Mesenchymal stem cell (in vitro differentiated cells and primary cell): ENCODE measurements around the gene UBAC2.
A peak's percentile ranks its signal among the peaks of the same experiment; 100 is the strongest.

ENCODE experiments used
- DNase-seq: peaks from one replicate; pipeline ENCODE4 v3.0.0-alpha.2; 2013
- H2AFZ ChIP-seq: one replicate; pipeline ENCODE4 v1.6.1; 2013; ENCODE audit warnings: low read depth, mild to moderate bottlenecking, control low read depth, inconsistent platforms, low read length, moderate library complexity
- H2AK5ac ChIP-seq: 2 replicates; pipeline ENCODE4 v1.6.1; 2013; ENCODE audit warnings: low read length, moderate library complexity, mild to moderate bottlenecking, inconsistent platforms; ENCODE audit not compliant: severe bottlenecking
- H2BK120ac ChIP-seq: one replicate; pipeline ENCODE4 v1.6.1; 2013; ENCODE audit warnings: low read depth, mild to moderate bottlenecking, inconsistent platforms, low read length, moderate library complexity
- H2BK12ac ChIP-seq, 2 experiments: one replicate each; pipeline ENCODE4 v1.6.1; 2013; ENCODE audit warnings: inconsistent platforms in 2 of 2, low read length in 2 of 2, mild to moderate bottlenecking in 2 of 2, moderate library complexity in 2 of 2, control low read depth in 1 of 2
- H2BK15ac ChIP-seq: one replicate; pipeline ENCODE4 v1.6.1; 2013; ENCODE audit warnings: mild to moderate bottlenecking, low read depth, inconsistent platforms; ENCODE audit not compliant: poor library complexity, severe bottlenecking
- H2BK5ac ChIP-seq: 2 replicates; pipeline ENCODE4 v1.6.1; 2013; ENCODE audit warnings: low read depth, mild to moderate bottlenecking, low read length, control low read depth, inconsistent platforms; ENCODE audit not compliant: poor library complexity, severe bottlenecking
- H3K14ac ChIP-seq, 2 experiments: one replicate each; pipeline ENCODE4 v1.6.1; 2013; ENCODE audit warnings: inconsistent platforms in 2 of 2, low read length in 2 of 2, control low read depth in 1 of 2, mild to moderate bottlenecking in 1 of 2, moderate library complexity in 1 of 2
- H3K18ac ChIP-seq, 2 experiments: one replicate each; pipeline ENCODE4 v1.6.1; 2013; ENCODE audit warnings: inconsistent platforms in 2 of 2, low read length in 2 of 2, control low read depth in 1 of 2, low read depth in 1 of 2, mild to moderate bottlenecking in 1 of 2
- H3K23ac ChIP-seq, 2 experiments: one replicate each; pipeline ENCODE4 v1.6.1; 2013; ENCODE audit warnings: inconsistent platforms in 2 of 2, low read length in 2 of 2, mild to moderate bottlenecking in 2 of 2, moderate library complexity in 2 of 2, control low read depth in 1 of 2
- H3K27ac ChIP-seq: 2 replicates; pipeline ENCODE4 v1.5.1; 2013; ENCODE audit warnings: mild to moderate bottlenecking, moderate library complexity, low read length, control low read depth, inconsistent platforms; ENCODE audit not compliant: poor library complexity, severe bottlenecking
- H3K27me3 ChIP-seq, 2 experiments: 2 replicates each; pipeline versions ENCODE4 v1.6.1 to v1.7.0; 2013; ENCODE audit warnings: low read length in 2 of 2, mild to moderate bottlenecking in 2 of 2, moderate library complexity in 2 of 2, control low read depth in 1 of 2, inconsistent platforms in 1 of 2; ENCODE audit not compliant: control insufficient read depth in 1 of 2, insufficient read depth in 1 of 2
- H3K36me3 ChIP-seq, 2 experiments: 2 replicates each; pipeline versions ENCODE4 v1.6.1 to v1.7.0; 2013; ENCODE audit warnings: low read length in 2 of 2, control low read depth in 1 of 2, inconsistent platforms in 1 of 2, low read depth in 1 of 2, mild to moderate bottlenecking in 1 of 2; ENCODE audit not compliant: insufficient read depth in 2 of 2, control insufficient read depth in 1 of 2
- H3K4ac ChIP-seq, 2 experiments: one replicate each; pipeline ENCODE4 v1.6.1; 2013; ENCODE audit warnings: inconsistent platforms in 2 of 2, low read length in 2 of 2, mild to moderate bottlenecking in 2 of 2, moderate library complexity in 2 of 2, control low read depth in 1 of 2, low read depth in 1 of 2
- H3K4me1 ChIP-seq: 2 replicates; pipeline ENCODE4 v1.6.1; 2013; ENCODE audit warnings: low read depth, low read length, control low read depth; ENCODE audit not compliant: control insufficient read depth, insufficient read depth
- H3K4me2 ChIP-seq: 2 replicates; pipeline ENCODE4 v1.6.1; 2013; ENCODE audit warnings: low read length, mild to moderate bottlenecking, inconsistent platforms; ENCODE audit not compliant: poor library complexity, severe bottlenecking
- H3K4me3 ChIP-seq, 2 experiments: 2 replicates each; pipeline versions ENCODE4 v1.5.1 to v1.7.0; 2013; ENCODE audit warnings: low read length in 2 of 2, mild to moderate bottlenecking in 2 of 2, control low read depth in 1 of 2, low read depth in 1 of 2; ENCODE audit not compliant: insufficient read depth in 1 of 2
- H3K79me1 ChIP-seq: replicated peaks from 2 replicates; pipeline ENCODE4 v1.6.1; 2013; ENCODE audit warnings: mild to moderate bottlenecking, control low read depth, low read length, inconsistent platforms; ENCODE audit not compliant: poor library complexity, severe bottlenecking
- H3K9ac ChIP-seq: 2 replicates; pipeline ENCODE4 v1.7.0; 2013; ENCODE audit warnings: mild to moderate bottlenecking, low read length, moderate library complexity
- H3K9me3 ChIP-seq: 2 replicates; pipeline ENCODE4 v1.7.0; 2013; ENCODE audit warnings: mild to moderate bottlenecking, low read length; ENCODE audit not compliant: control insufficient read depth
- H4K8ac ChIP-seq: one replicate; pipeline ENCODE4 v1.6.1; 2013; ENCODE audit warnings: inconsistent platforms, mild to moderate bottlenecking, low read length, moderate library complexity
- H4K91ac ChIP-seq: one replicate; pipeline ENCODE4 v1.6.1; 2013; ENCODE audit warnings: mild to moderate bottlenecking, low read length, inconsistent platforms
- WGBS: methylation state at CpG from one replicate; pipeline ENCODE4 v1.1.7; 2013; ENCODE audit warnings: mixed read lengths; 5-methylcytosine and 5-hydroxymethylcytosine counted together

Gene UBAC2

GRCh38 chr13:99421758-99422585, 221.3 kb downstream of the UBAC2 start:
- Histone ChIP-seq H3K18ac (no peak overlapping the region), H3K9ac (no peak overlapping the region), H3K27me3 (peaks cover 38 to 64% of the 10 kb centered on the region in 2 experiments), H2BK120ac (no peak overlapping the region), H3K9me3 (no peaks in the 10 kb centered on the region), H2BK12ac (no peak overlapping the region), H2BK5ac (no peak overlapping the region), H3K27ac (no peak overlapping the region), H2BK15ac (no peak overlapping the region), H2AFZ (no peak overlapping the region), H3K79me1 (no peaks in the 10 kb centered on the region), H4K8ac (no peak overlapping the region), H3K4ac (no peak overlapping the region), H2AK5ac (no peak overlapping the region), H4K91ac (no peak overlapping the region), H3K4me3 (no peak overlapping the region), H3K36me3 (no peaks in the 10 kb centered on the region), H3K23ac (no peak overlapping the region), H3K4me2 (no peak overlapping the region), H3K14ac (no peak overlapping the region), H3K4me1 (peaks cover 8% of the 10 kb centered on the region)
- WGBS, result 83% methylated on average over 9 of the region's 9 CpGs
- DNase-seq, result no peak

DNA sequence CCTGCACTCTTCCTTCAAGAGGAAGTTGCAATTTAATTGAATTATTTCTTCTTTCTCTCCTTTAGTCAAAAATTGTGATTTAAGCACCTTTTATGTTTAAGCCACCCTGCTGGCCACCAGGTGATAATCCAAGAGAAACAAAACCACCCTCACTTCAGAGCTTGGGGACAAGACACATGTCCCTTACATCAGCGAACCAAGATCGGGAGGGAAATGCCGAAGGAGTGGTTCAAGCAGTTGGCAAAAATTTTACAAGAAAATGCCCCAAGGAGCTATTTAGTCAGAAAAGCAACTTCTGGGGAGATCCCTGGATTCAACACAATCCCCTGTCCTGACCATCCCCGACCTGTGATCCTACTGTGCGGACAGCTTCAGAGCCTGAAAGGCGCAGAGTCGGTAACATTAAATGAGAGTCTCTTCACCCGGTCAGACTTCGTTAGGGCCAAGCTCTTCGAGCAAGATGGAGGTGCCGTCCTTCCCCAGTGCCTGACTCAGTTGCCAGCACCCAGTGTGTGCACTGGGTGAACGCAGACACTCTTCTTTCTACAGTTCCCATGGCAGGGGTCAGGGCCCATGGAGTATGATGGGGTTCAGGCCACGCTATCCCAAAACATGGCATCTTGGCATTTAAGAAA, 222.0 kb downstream of the UBAC2 start:
- H4K8ac ChIP-seq, result no peak overlapping the region
- H2AK5ac ChIP-seq, result no peak overlapping the region
- H3K79me1 ChIP-seq, result no peaks in the 10 kb centered on the region
- H3K4me3 ChIP-seq, result no peak overlapping the region
- no peak overlapping the region for H3K27ac ChIP-seq
- no peak overlapping the region for H2BK5ac ChIP-seq
- no peak overlapping the region for H2BK12ac ChIP-seq
- no peak overlapping the region for H2BK15ac ChIP-seq
- no peak overlapping the region for H3K9ac ChIP-seq
- H2BK120ac ChIP-seq, result no peak overlapping the region
- H3K4ac ChIP-seq, result no peak overlapping the region
- peaks cover 37 to 58% of the 10 kb centered on the region in 2 experiments for H3K27me3 ChIP-seq
- peaks cover 8% of the 10 kb centered on the region for H3K4me1 ChIP-seq
- no peak overlapping the region for H3K14ac ChIP-seq
- H3K36me3 ChIP-seq, result no peaks in the 10 kb centered on the region
- no peak overlapping the region for H3K4me2 ChIP-seq
- no peak overlapping the region for H2AFZ ChIP-seq
- H3K18ac ChIP-seq, result no peak overlapping the region
- no peaks in the 10 kb centered on the region for H3K9me3 ChIP-seq
- WGBS, result 91% methylated on average over 13 of the region's 13 CpGs
- no peak overlapping the region for H3K23ac ChIP-seq
- DNase-seq, result no peak
- H4K91ac ChIP-seq, result no peak overlapping the region

DNA sequence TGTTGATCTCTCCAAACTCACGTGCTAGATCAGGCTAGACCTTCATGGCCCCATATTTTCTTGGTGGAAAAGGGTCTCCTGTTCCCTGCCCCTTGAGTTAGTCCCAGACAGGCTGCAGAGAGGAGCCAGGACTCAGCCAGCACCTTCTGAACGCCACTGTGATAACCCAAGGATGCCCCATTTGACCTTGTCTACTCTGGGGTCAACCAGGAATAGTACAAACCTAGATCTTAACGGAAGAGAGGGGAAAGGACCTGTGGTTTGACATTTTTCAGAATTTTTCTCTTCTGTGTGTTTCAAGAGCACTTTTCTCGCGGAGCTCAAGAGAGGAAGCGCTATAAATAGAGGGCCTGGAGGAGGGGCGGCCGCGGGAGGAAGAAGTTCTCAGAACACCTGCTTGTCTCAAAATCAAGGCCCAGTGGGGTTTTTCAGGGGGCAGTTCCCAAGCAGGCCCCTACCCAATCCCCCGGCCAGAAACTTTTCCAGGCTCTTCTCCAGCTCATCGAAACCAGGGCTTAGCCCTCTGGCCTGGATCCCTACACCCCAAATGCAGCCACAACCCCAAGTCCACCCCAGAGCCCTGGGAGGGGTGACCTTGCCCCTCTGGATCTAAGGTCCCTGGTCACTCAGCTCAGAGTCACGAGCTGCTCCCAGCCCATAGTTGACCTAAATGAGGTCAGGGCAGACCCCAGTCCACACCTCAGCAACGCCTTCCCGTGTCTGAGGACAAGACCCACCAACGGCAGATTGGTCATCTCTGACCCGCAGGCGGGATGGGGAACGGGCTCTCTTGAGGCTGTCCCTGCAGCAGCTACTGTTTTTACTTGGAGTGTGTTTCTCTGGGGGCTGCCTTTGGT, 225.1 kb downstream of the UBAC2 start:
- no peak overlapping the region for H3K4ac ChIP-seq
- H3K14ac ChIP-seq, result no peak overlapping the region
- no peak overlapping the region for H3K4me3 ChIP-seq
- no peak overlapping the region for H2BK5ac ChIP-seq
- no peak overlapping the region for H4K8ac ChIP-seq
- H3K4me1 ChIP-seq, result peaks cover under 1% of the 10 kb centered on the region
- no peak overlapping the region for H3K4me2 ChIP-seq
- H2BK12ac ChIP-seq, result no peak overlapping the region
- H3K9ac ChIP-seq, result no peak overlapping the region
- no peak overlapping the region for H2BK15ac ChIP-seq
- H2AFZ ChIP-seq, result no peak overlapping the region
- H3K27me3 ChIP-seq, result peaks cover 27 to 46% of the 10 kb centered on the region in 2 experiments
- H2AK5ac ChIP-seq, result no peak overlapping the region
- no peaks in the 10 kb centered on the region for H3K36me3 ChIP-seq
- no peak for DNase-seq
- no peak overlapping the region for H4K91ac ChIP-seq
- WGBS, result 66% methylated on average over 16 of the region's 18 CpGs
- no peak overlapping the region for H3K18ac ChIP-seq
- no peaks in the 10 kb centered on the region for H3K79me1 ChIP-seq
- H3K9me3 ChIP-seq, result no peaks in the 10 kb centered on the region
- H2BK120ac ChIP-seq, result no peak overlapping the region
- H3K27ac ChIP-seq, result no peak overlapping the region
- no peak overlapping the region for H3K23ac ChIP-seq

DNA sequence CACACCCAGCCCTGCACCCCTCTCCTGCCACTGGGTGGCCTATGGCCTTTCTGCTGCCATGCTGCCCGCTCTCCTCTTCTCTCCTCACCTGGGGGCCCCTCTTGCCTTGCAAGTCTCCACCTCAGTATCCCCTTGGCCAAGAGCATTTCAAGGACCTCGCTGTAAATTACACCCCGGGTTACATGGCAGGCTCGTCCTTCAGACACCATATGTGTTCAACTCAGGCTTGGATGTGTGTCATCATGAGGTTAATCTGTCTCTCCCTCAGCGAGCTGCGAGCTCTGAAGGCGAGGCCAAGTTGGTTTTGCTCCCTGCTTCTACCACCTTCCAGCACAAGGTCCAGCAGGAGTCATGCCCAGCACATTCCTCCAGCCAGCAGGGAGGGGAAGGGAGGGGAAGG, 225.8 kb downstream of the UBAC2 start:
- Histone ChIP-seq H3K79me1 (no peaks in the 10 kb centered on the region), H3K14ac (peak overlapping the region in 1 of 2 experiments; percentile 38), H3K27ac (no peak overlapping the region), H4K8ac (no peak overlapping the region), H3K27me3 (peaks cover 26 to 43% of the 10 kb centered on the region in 2 experiments), H2BK15ac (no peak overlapping the region), H3K9me3 (no peaks in the 10 kb centered on the region), H3K4ac (no peak overlapping the region), H4K91ac (no peak overlapping the region), H3K18ac (no peak overlapping the region), H2BK120ac (no peak overlapping the region), H3K4me2 (no peak overlapping the region), H3K36me3 (no peaks in the 10 kb centered on the region), H3K9ac (no peak overlapping the region), H3K23ac (no peak overlapping the region), H2BK12ac (no peak overlapping the region), H2BK5ac (no peak overlapping the region), H2AK5ac (no peak overlapping the region), H2AFZ (no peak overlapping the region), H3K4me3 (no peak overlapping the region), H3K4me1 (no peaks in the 10 kb centered on the region)
- 81% methylated on average over 7 of the region's 7 CpGs for WGBS
- DNase-seq, result no peak
